Hepatocyte (in vitro differentiated cells): ENCODE data around the gene CDH22.

Source experiments
- CTCF ChIP-seq: fragments of 200-600 bp; sonication (generic); IDR thresholded peaks from 2 replicates; pipeline ENCODE4 v1.5.1; 2016; ENCODE audit warnings: antibody characterized with exemption, mild to moderate bottlenecking; ENCODE audit not compliant: poor library complexity
- EZH2 ChIP-seq: fragments of 200-600 bp; sonication (generic); IDR thresholded peaks from 2 replicates; pipeline ENCODE4 v1.6.1; 2016; ENCODE audit warnings: antibody characterized with exemption, mild to moderate bottlenecking, borderline replicate concordance

GRCh38 chr20:46169245-46170171 lies 138.8 kb downstream of the CDH22 start:
- TF ChIP-seq CTCF (no peak), EZH2 (no peak)
